PC-9 (cell line): ENCODE measurements around the gene SUGCT. TPM values are rescaled to one million over a fixed set of nuclear protein-coding genes. Genes with fewer than 3 reads are reported as not detected.

Experiments
- BruUV-seq: library from RNA; stranded (reverse); fragments of 400-500 nt; replicated peaks from 2 replicates; lab custom pipeline; 2021; lab: Mats Ljungman, UMichigan
- CTCF ChIA-PET: fragments of 300-600 bp; sonication (Branson Sonifier 250); formaldehyde crosslinking; loops from one replicate; lab custom pipeline; 2022; ENCODE audit warnings: antibody characterized with exemption; lab: Charles Lee
- POLR2A ChIA-PET: fragments of 300-600 bp; sonication (Branson Sonifier 250); formaldehyde crosslinking; loops from one replicate; lab custom pipeline; 2022; ENCODE audit warnings: antibody characterized with exemption; ENCODE audit not compliant: unreplicated experiment; lab: Charles Lee
- DNase-seq, 2 experiments: peaks; one replicate each; pipeline versions ENCODE4 v3.0.0 to v3.0.0-alpha.2; 2015 to 2022; ENCODE audit warnings: mixed read lengths in 1 of 2
- H2AFZ ChIP-seq: fragments of 200-600 bp; sonication (generic); 2 replicates; pipeline ENCODE4 v1.8.1; 2017; ENCODE audit warnings: antibody characterized with exemption
- H3F3A ChIP-seq: fragments of 200-600 bp; sonication (generic); 2 replicates; pipeline ENCODE4 v1.8.1; 2017; ENCODE audit warnings: antibody characterized with exemption, mild to moderate bottlenecking, low read depth; ENCODE audit not compliant: insufficient read depth
- H3K27ac ChIP-seq: fragments of 200-600 bp; sonication (generic); 2 replicates; pipeline ENCODE4 v1.6.1; 2016; ENCODE audit warnings: mixed run types
- H3K27me3 ChIP-seq: fragments of 200-600 bp; sonication (generic); 2 replicates; pipeline ENCODE4 v1.6.1; 2016; ENCODE audit warnings: low read depth, mixed run types; ENCODE audit not compliant: insufficient read depth
- H3K36me3 ChIP-seq: fragments of 200-600 bp; sonication (generic); 2 replicates; pipeline ENCODE4 v1.6.1; 2016; ENCODE audit warnings: low read depth, mixed run types
- H3K4me1 ChIP-seq: fragments of 200-600 bp; sonication (generic); replicated peaks from 2 replicates; pipeline ENCODE4 v1.6.1; 2016; ENCODE audit warnings: mixed run types; ENCODE audit not compliant: insufficient read depth
- H3K4me2 ChIP-seq: fragments of 200-600 bp; sonication (generic); 2 replicates; pipeline ENCODE4 v1.6.1; 2017; ENCODE audit warnings: mixed run types
- H3K4me3 ChIP-seq: fragments of 200-600 bp; sonication (generic); 2 replicates; pipeline ENCODE4 v1.6.1; 2016; ENCODE audit warnings: mixed run types
- H3K79me2 ChIP-seq: fragments of 200-600 bp; sonication (generic); 2 replicates; pipeline ENCODE4 v1.6.1; 2017; ENCODE audit warnings: low read depth, mixed run types
- H3K9me2 ChIP-seq: fragments of 200-600 bp; sonication (generic); 2 replicates; pipeline ENCODE4 v1.8.1; 2017; ENCODE audit warnings: mild to moderate bottlenecking; ENCODE audit not compliant: insufficient read depth
- H3K9me3 ChIP-seq: fragments of 200-600 bp; sonication (generic); 2 replicates; pipeline ENCODE4 v1.8.1; 2016; ENCODE audit warnings: low read depth; ENCODE audit not compliant: insufficient read depth
- H4K20me1 ChIP-seq: fragments of 200-600 bp; sonication (generic); 2 replicates; pipeline ENCODE4 v1.8.1; 2017; ENCODE audit not compliant: insufficient read depth
- CTCF ChIP-seq: fragments of 200-600 bp; sonication (generic); conservative IDR thresholded peaks from 2 replicates; pipeline ENCODE4 v1.6.1; 2017; ENCODE audit warnings: mixed run types, antibody characterized with exemption, mild to moderate bottlenecking, moderate library complexity
- EZH2 ChIP-seq: fragments of 200-600 bp; sonication (generic); IDR thresholded peaks from 2 replicates; pipeline ENCODE4 v1.8.0; 2017; ENCODE audit warnings: antibody characterized with exemption, low read depth
- intact Hi-C: fragments of 100-400 bp; cut with micrococcal nuclease; formaldehyde crosslinking; loops from one replicate; pipeline ENCODE4 v1.10.0; 2022; ENCODE audit not compliant: unreplicated experiment
- total RNA-seq: library from RNA; stranded (reverse); gene quantifications from 2 replicates; pipeline ENCODE4 v1.2.3, GENCODE V29; 2021

SUGCT gene
- total RNA-seq, 1 experiment from 2014 or later: 3.5 TPM

GRCh38 chr7:40507166-40507565 is 372.4 kb downstream of the SUGCT start:
- H3F3A ChIP-seq: no peaks in the 10 kb centered on the region
- intact Hi-C loops: no loop called here
- no peak overlapping the region for H2AFZ ChIP-seq
- peaks cover 17% of the 10 kb centered on the region for H3K9me3 ChIP-seq
- H4K20me1 ChIP-seq: no peaks in the 10 kb centered on the region
- DNase-seq: no peak
- no peak overlapping the region for H3K4me2 ChIP-seq
- H3K4me3 ChIP-seq: no peak overlapping the region
- ChIA-PET CTCF (interaction anchor here (0.6 to 0.9 kb wide), 2 partner anchors 554 to 1197 kb away, joined by 5 to 11 read pairs; no protein-coding TSS in a partner anchor), POLR2A (no interaction called here)
- H3K36me3 ChIP-seq: no peaks in the 10 kb centered on the region
- no peaks in the 10 kb centered on the region for H3K79me2 ChIP-seq
- no peaks in the 10 kb centered on the region; the same call in 1 of the 2 replicates for H3K9me2 ChIP-seq
- H3K4me1 ChIP-seq: no peaks in the 10 kb centered on the region
- no peak overlapping the region for H3K27ac ChIP-seq
- TF ChIP-seq EZH2: no peak
- peak; percentile 42; the same call in 1 of the 2 replicates for TF ChIP-seq CTCF
- no peaks in the 10 kb centered on the region for H3K27me3 ChIP-seq
- BruUV-seq: no TSS peak

DNA sequence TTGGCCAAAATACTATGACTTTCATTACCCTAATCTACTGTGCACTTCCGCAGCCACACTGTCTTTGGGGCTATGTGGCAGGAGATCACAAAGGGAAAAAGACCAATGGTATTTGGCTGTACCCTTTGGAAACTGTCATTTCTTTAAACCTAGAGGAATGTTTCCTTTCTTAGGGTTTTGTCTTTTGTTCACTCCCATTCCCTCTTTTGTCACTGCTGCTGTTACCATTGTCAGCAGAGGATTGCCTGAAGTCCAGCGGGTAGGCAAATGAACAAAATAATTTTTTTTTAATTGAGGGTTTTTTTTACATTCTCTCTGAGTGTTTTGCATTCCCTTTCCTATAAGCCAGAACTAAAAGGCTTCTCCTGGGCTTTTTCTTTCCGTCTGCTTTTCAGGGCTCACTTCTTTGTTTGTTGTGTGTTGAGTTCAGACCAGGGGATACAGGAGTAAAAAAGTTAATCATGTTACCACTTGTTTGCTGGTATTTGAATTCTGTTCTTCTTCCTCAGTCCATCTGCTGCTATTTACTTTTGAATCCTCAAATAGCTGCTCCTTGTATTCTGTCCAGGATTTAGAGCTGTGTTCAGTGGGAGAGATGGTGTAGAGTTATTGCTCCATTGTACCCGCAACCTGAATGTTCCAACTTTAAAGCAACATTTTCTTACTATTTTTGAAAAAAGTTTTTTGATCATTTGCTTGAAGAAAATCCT is 374.6 kb downstream of the SUGCT start:
- Histone ChIP-seq H3K79me2 (no peaks in the 10 kb centered on the region), H3K9me2 (no peaks in the 10 kb centered on the region; the same call in 1 of the 2 replicates), H3K4me2 (no peak overlapping the region), H3K27ac (no peak overlapping the region), H3K9me3 (peaks cover 17% of the 10 kb centered on the region; the same call in 1 of the 2 replicates), H3K27me3 (no peaks in the 10 kb centered on the region), H3F3A (no peaks in the 10 kb centered on the region), H3K36me3 (no peaks in the 10 kb centered on the region), H2AFZ (no peak overlapping the region; the same call in 1 of the 2 replicates), H3K4me3 (no peak overlapping the region), H4K20me1 (no peaks in the 10 kb centered on the region), H3K4me1 (no peaks in the 10 kb centered on the region)
- ChIA-PET POLR2A (no interaction called here), CTCF (no interaction called here)
- intact Hi-C loops: no loop called here
- no TSS peak for BruUV-seq
- no peak for TF ChIP-seq CTCF
- no peak for TF ChIP-seq EZH2
- no peak for DNase-seq

GRCh38 chr7:40516376-40516775 is 381.6 kb downstream of the SUGCT start:
- ChIA-PET CTCF (no interaction called here), POLR2A (no interaction called here)
- H3K4me2 ChIP-seq: no peak overlapping the region
- no peaks in the 10 kb centered on the region for H3F3A ChIP-seq
- H3K4me3 ChIP-seq: no peak overlapping the region
- no peaks in the 10 kb centered on the region for H3K27me3 ChIP-seq
- no peak for DNase-seq
- no peak overlapping the region for H3K27ac ChIP-seq
- no TSS peak for BruUV-seq
- intact Hi-C loops: no loop called here
- H3K4me1 ChIP-seq: no peaks in the 10 kb centered on the region
- H3K36me3 ChIP-seq: no peaks in the 10 kb centered on the region
- TF ChIP-seq CTCF (no peak), EZH2 (no peak)
- H2AFZ ChIP-seq: no peak overlapping the region
- no peaks in the 10 kb centered on the region for H3K79me2 ChIP-seq
- H4K20me1 ChIP-seq: no peaks in the 10 kb centered on the region
- no peaks in the 10 kb centered on the region; the same call in 1 of the 2 replicates for H3K9me3 ChIP-seq
- no peaks in the 10 kb centered on the region; the same call in 1 of the 2 replicates for H3K9me2 ChIP-seq
